Fibroblast of lung (primary cell): ENCODE measurements around the gene TYRO3. TPM values are rescaled to one million over a fixed set of nuclear protein-coding genes. Genes with fewer than 3 reads are reported as not detected.
A peak's percentile ranks its signal among the peaks of the same experiment; 100 is the strongest.

Experiments
- DNase-seq, 2 donors: peaks; one replicate each; pipeline versions ENCODE4 v3.0.0 to v3.0.0-alpha.2; 2010; ENCODE audit warnings: low read depth in 2 of 2
- H2AFZ ChIP-seq: 2 replicates; pipeline ENCODE4 v1.5.1; 2012; ENCODE audit warnings: low read length, control low read depth, inconsistent platforms
- H3K27ac ChIP-seq: 2 replicates; pipeline ENCODE4 v1.5.1; 2011; ENCODE audit warnings: low read length, control low read depth; ENCODE audit not compliant: insufficient read depth
- H3K27me3 ChIP-seq: 2 replicates; pipeline ENCODE4 v1.5.1; 2011; ENCODE audit warnings: mild to moderate bottlenecking, low read length; ENCODE audit not compliant: control insufficient read depth, insufficient read depth
- H3K36me3 ChIP-seq: 2 replicates; pipeline ENCODE4 v1.5.1; 2011; ENCODE audit warnings: low read length; ENCODE audit not compliant: control insufficient read depth, insufficient read depth
- H3K4me1 ChIP-seq: 2 replicates; pipeline ENCODE4 v1.5.1; 2011; ENCODE audit warnings: low read length; ENCODE audit not compliant: control insufficient read depth, insufficient read depth; ENCODE audit errors: extremely low read depth
- H3K4me2 ChIP-seq: 2 replicates; pipeline ENCODE4 v1.5.1; 2011; ENCODE audit warnings: low read length, control low read depth; ENCODE audit not compliant: insufficient read depth; ENCODE audit errors: extremely low read depth
- H3K4me3 ChIP-seq, 4 experiments: fragments of 200-600 bp in 1 of 4; sonication (generic) in 1 of 4; replicated peaks in 1 of 4; 2 replicates each; pipeline ENCODE4 v1.5.1; 2011 to 2016; ENCODE audit warnings: low read length in 4 of 4, low read depth in 3 of 4, mild to moderate bottlenecking in 3 of 4, control low read depth in 2 of 4, inconsistent platforms in 1 of 4, mixed read lengths in 1 of 4; ENCODE audit not compliant: insufficient read depth in 1 of 4; ENCODE audit errors: control extremely low read depth in 1 of 4
- H3K79me2 ChIP-seq: 2 replicates; pipeline ENCODE4 v1.5.1; 2012; ENCODE audit warnings: mild to moderate bottlenecking, low read length, inconsistent platforms; ENCODE audit not compliant: control insufficient read depth, insufficient read depth
- H3K9ac ChIP-seq: 2 replicates; pipeline ENCODE4 v1.5.1; 2011; ENCODE audit warnings: mild to moderate bottlenecking, low read length, control low read depth; ENCODE audit not compliant: insufficient read depth
- H3K9me3 ChIP-seq: 2 replicates; pipeline ENCODE4 v1.5.1; 2012; ENCODE audit warnings: low read depth, low read length; ENCODE audit not compliant: control insufficient read depth, insufficient read depth
- H4K20me1 ChIP-seq: 2 replicates; pipeline ENCODE4 v1.5.1; 2011; ENCODE audit warnings: low read length; ENCODE audit not compliant: control insufficient read depth, insufficient read depth; ENCODE audit errors: extremely low read depth
- EZH2 ChIP-seq: IDR thresholded peaks from 2 replicates; pipeline ENCODE4 v1.5.1; 2012; ENCODE audit warnings: low read length, control low read depth, mild to moderate bottlenecking; ENCODE audit errors: missing control alignments
- polyA plus RNA-seq, 2 donors: library from polyadenylated mRNA; depleted of rRNA in 1 of 2; stranded (reverse) in 1 of 2; unstranded in 1 of 2; fragments of >200 nt; gene quantifications; 2 replicates each; pipeline ENCODE4 v1.2.1, GENCODE V29; 2011 to 2012; ENCODE audit warnings: missing spikeins in 1 of 2
- total RNA-seq: library from RNA; depleted of rRNA; stranded (reverse); fragments of >200 nt; gene quantifications from 2 replicates; pipeline ENCODE4 v1.2.1, GENCODE V29; 2014
- TF ChIP-seq, protein P1 (sequence below), 2 donors: IDR thresholded peaks in 1 of 2; conservative IDR thresholded peaks in 1 of 2; 1 replicate in 1 of 2; 2 replicates in 1 of 2; pipeline ENCODE4 v1.5.1; 2011 to 2012; ENCODE audit warnings: low read length in 2 of 2, control low read depth in 1 of 2, inconsistent platforms in 1 of 2, low read depth in 1 of 2, mild to moderate bottlenecking in 1 of 2

TYRO3 gene
- total and polyA plus RNA-seq, 2 donors (not counting 1 experiment from before 2014, with no cell fraction given): 9.2 to 14.9 TPM

DNA sequence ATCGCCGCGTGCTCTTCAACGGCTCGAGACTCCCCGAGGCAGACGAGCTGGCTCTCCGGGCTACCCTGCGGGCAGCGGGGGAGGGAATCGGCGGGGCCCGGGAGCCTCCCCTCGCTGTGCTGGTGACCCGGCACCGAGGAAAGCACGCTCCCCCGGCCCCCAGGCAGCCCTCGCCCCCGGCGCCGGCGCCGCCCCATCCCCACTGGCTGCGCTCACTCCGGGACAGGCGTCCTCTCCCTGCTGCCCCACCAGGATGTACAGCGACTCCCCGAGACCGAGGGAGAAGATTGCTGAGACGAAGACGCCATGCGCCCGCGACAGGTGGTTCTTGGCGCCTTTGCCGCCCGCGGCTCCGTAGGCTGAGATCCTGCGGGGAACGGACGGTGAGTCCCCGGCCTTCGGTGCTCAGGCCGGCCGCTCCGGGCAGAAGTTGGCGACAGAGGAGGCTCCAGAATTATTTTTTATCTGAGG is 47.1 kb upstream of the TYRO3 start:
- H3K36me3 ChIP-seq: no peaks in the 10 kb centered on the region
- no peak overlapping the region for H3K4me2 ChIP-seq
- no peak overlapping the region for H3K9ac ChIP-seq
- H2AFZ ChIP-seq: no peak overlapping the region
- peaks cover 14% of the 10 kb centered on the region for H3K27me3 ChIP-seq
- H4K20me1 ChIP-seq: no peaks in the 10 kb centered on the region
- no peak overlapping the region for H3K4me3 ChIP-seq
- TF ChIP-seq, protein P1, sequence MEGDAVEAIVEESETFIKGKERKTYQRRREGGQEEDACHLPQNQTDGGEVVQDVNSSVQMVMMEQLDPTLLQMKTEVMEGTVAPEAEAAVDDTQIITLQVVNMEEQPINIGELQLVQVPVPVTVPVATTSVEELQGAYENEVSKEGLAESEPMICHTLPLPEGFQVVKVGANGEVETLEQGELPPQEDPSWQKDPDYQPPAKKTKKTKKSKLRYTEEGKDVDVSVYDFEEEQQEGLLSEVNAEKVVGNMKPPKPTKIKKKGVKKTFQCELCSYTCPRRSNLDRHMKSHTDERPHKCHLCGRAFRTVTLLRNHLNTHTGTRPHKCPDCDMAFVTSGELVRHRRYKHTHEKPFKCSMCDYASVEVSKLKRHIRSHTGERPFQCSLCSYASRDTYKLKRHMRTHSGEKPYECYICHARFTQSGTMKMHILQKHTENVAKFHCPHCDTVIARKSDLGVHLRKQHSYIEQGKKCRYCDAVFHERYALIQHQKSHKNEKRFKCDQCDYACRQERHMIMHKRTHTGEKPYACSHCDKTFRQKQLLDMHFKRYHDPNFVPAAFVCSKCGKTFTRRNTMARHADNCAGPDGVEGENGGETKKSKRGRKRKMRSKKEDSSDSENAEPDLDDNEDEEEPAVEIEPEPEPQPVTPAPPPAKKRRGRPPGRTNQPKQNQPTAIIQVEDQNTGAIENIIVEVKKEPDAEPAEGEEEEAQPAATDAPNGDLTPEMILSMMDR (conservative IDR thresholded peaks at IDR 0.05 in 1 of 2, IDR thresholded peaks at IDR 0.05 in 1 of 2; ENCODE audit: low read depth in 1 of 2, low read length in 2 of 2): no peak
- TF ChIP-seq EZH2: no peak
- peaks cover 2% of the 10 kb centered on the region for H3K4me1 ChIP-seq
- no peak for DNase-seq
- no peaks in the 10 kb centered on the region for H3K9me3 ChIP-seq
- H3K79me2 ChIP-seq: no peaks in the 10 kb centered on the region
- no peak overlapping the region for H3K27ac ChIP-seq

DNA sequence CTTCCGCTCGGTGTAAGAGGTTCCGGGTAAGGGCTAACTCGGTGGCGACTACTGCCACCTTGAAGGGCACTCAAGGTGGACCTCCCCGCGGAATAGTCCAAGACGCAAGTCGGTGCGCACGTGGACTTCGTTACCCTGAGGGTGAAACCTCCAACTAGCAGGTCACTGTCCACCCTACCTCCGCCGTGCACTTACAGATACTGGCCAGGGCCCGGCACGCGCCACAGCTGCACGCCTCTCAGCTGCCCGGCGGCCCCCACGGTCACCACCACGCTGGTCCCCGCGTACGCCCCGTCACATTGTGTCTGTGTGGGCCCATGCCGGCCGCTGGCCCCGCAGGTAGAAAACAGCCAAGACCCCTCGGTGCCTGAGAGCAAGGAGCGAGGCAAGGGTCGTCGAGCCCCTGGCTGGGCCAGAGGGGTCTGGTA is 46.5 kb upstream of the TYRO3 start:
- H3K4me2 ChIP-seq: peak overlapping the region; percentile 52
- no peaks in the 10 kb centered on the region for H3K36me3 ChIP-seq
- H3K4me1 ChIP-seq: peaks cover 2% of the 10 kb centered on the region
- H3K9ac ChIP-seq: no peak overlapping the region
- no peaks in the 10 kb centered on the region for H3K79me2 ChIP-seq
- H3K9me3 ChIP-seq: no peaks in the 10 kb centered on the region
- no peaks in the 10 kb centered on the region for H4K20me1 ChIP-seq
- H3K27me3 ChIP-seq: peaks cover 14% of the 10 kb centered on the region
- DNase-seq: no peak
- TF ChIP-seq EZH2: peak; percentile 99
- TF ChIP-seq, protein P1 (conservative IDR thresholded peaks at IDR 0.05 in 1 of 2, IDR thresholded peaks at IDR 0.05 in 1 of 2; ENCODE audit: low read depth in 1 of 2, low read length in 2 of 2): no peak
- no peak overlapping the region for H3K27ac ChIP-seq
- peak overlapping the region in 2 of 4 experiments; percentile 8 to 44 for H3K4me3 ChIP-seq
- H2AFZ ChIP-seq: no peak overlapping the region

DNA sequence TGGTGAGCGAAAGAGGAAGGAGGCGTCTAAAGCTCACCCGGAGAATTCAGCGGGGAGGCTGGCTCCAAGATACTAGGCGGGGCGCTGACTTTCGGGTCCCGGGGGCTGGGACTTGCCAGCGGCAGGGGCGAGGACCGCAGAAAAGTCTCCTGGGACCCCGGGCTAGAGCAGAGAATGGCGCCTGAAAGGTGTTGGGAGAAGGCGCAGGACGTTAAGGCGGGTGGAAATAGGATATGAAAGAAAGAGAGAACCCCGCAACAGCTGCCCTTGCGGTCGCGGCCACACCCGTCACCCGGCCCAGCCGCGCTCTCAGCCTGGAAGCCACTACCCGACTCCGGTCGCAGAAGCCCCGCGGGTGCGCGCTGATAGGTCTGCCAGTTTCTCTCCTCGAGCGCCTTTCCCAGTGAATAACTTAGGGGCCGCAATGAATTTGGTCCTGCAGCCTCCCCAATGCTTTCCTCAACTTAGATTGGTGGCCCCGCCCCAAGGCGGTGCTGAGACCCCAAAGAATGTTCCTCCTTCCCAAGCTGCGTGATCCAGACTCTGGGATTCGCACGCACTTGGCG is 46.0 kb upstream of the TYRO3 start:
- Histone ChIP-seq H3K4me3 (peak overlapping the region; percentile 21 to 44 (median 34)), H3K4me1 (peaks cover 2% of the 10 kb centered on the region), H3K4me2 (peak overlapping the region; percentile 78), H3K36me3 (peaks cover 2% of the 10 kb centered on the region), H3K79me2 (no peaks in the 10 kb centered on the region), H2AFZ (no peak overlapping the region), H3K9me3 (no peaks in the 10 kb centered on the region), H3K27me3 (peaks cover 14% of the 10 kb centered on the region), H3K27ac (no peak overlapping the region), H3K9ac (no peak overlapping the region), H4K20me1 (no peaks in the 10 kb centered on the region)
- no peak for DNase-seq
- TF ChIP-seq, protein P1 (conservative IDR thresholded peaks at IDR 0.05 in 1 of 2, IDR thresholded peaks at IDR 0.05 in 1 of 2; ENCODE audit: low read depth in 1 of 2, low read length in 2 of 2): no peak
- no peak for TF ChIP-seq EZH2
